Retina (tissue), 1 donor: Measurements from ENCODE around the gene AUP1.
A peak's percentile ranks its signal among the peaks of the same experiment; 100 is the strongest.

Experiments
- DNase-seq: peaks from one replicate; pipeline ENCODE4 v3.0.0-alpha.2; 2016

Gene AUP1

GRCh38 chr2:74556831-74557370 is 27.4 kb upstream of the AUP1 start:
- no peak for DNase-seq

GRCh38 chr2:74556159-74556558 is 26.7 kb upstream of the AUP1 start:
- DNase-seq = no peak

- no peak for DNase-seq
Observed at GRCh38 chr2:74555610-74556103, 26.2 kb upstream of the AUP1 start.

GRCh38 chr2:74554820-74555531 is 25.5 kb upstream of the AUP1 start:
- peak; percentile 84 for DNase-seq

DNA sequence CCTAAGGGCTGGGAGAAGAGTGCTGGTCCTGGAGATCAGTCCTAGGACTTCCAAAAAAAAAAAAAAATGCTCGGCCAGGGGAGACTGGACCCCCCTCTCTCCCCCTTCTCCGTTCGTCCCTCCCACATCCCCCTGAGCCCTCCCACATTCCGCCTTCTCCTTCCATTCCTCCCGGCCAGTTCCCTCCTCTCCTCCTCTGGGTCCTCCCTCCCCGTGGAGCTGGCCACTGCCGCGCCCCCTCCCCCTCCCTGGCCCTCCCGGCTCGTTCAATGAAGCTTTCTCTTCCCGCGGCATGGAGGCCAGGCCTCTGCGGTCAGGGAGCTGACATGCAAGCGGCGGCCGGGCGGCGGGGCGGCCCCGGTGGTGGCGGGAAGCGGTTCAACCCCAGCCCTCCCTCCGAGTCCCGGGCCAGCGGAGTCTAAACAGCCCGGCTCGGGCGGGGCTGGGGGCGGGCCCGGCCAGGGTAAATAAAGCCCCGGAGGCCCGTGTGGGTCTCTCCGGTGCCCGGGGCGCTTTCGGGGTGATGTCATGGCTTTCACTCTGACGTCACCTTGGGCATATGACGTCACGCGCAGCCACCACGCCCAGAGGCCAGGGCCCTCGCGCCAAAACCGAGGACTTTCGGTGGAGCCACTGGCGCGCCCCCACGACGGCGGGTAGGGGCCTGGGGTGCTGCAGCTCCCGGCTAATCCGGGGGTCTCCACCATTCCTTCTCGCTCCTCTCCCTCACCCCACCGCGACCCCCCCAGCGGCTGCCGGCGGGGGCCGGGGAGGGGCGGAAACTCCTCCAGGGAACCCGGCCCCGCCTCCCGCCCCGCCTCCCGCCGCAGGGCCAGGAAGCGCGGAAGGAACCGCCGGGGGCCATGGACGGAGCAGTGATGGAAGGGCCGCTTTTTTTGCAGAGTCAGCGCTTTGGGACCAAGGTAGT is 24.6 kb upstream of the AUP1 start, which contains the start of the genes DOK1 and LOXL3:
Gene DOK1 (plus strand): TSS at position 829 of the 928 bp plus-strand sequence. CDS start 35 bp downstream, at position 864.
Gene LOXL3 (minus strand): TSS at position 51 of the 928 bp plus-strand sequence. CDS start 1,308 bp downstream, outside the sequence.
- DNase-seq = peak; percentile 93

GRCh38 chr2:74552914-74553811 is 23.7 kb upstream of the AUP1 start:
- peak; percentile 84 for DNase-seq

- DNase-seq = peak; percentile 23
Observed at GRCh38 chr2:74551942-74552913, 22.7 kb upstream of the AUP1 start.

DNA sequence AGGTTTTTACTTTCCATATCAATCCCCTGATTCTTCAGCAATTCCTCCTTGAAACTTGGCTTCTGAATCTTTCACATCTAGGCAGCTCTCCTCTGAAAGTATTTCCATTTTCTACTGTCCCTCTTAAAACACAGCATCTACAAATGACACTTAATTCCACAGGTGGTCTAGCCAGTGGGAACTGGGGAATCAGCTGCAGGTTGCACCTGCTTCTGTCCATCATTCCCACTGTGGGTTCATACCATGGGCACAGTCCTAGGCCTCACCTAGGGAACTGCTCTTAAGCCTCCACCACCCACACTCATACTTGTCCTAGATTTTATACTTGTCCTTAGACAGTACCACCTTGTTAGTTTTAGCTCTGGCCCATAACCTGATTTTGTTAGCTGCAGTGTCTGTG is 22.0 kb upstream of the AUP1 start:
- DNase-seq = no peak

DNA sequence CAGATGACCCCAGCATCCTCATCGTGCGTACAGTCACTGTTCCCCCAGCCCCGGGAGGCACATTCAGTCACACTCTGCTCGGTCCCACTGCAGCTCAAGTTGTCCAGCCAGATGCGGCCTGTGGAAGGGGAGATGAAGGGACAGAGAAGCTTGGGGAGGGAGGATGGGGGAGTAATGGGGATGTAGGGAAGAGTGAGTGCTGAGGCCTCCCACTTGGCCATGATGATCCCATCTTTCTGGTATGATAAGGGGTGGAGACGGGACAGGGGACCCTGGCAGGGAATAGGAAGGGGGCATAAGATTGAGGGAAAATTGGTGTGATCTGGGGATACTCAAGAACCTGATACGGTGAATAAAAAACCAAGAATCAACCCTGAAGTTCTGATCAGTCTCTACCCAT is 20.7 kb upstream of the AUP1 start:
- no peak for DNase-seq

- peak; percentile 86 for DNase-seq
Observed at GRCh38 chr2:74548900-74549826, 19.7 kb upstream of the AUP1 start.

GRCh38 chr2:74548285-74548899 is 18.9 kb upstream of the AUP1 start:
- DNase-seq = peak; percentile 58

DNA sequence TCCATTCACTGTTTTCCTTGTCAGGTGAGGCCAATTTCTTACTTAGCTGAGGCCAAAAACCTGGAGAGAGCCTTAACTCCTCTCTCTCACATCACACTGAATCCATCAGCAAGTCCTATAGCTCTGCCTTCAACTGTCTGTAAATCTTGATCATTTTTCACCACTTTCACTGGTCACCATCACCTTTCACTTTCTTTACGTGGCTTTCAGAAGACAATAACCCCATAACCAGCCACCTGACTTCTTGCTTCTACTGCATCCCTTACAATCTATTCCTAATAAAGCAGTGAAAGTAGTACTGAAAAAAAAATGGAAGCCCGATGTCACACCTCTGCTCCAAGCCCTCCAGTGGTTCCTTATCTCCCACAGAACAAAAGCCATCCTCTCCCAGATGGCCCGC is 16.5 kb upstream of the AUP1 start:
- no peak for DNase-seq

- no peak for DNase-seq
Observed at GRCh38 chr2:74544634-74545033, 15.1 kb upstream of the AUP1 start.

DNA sequence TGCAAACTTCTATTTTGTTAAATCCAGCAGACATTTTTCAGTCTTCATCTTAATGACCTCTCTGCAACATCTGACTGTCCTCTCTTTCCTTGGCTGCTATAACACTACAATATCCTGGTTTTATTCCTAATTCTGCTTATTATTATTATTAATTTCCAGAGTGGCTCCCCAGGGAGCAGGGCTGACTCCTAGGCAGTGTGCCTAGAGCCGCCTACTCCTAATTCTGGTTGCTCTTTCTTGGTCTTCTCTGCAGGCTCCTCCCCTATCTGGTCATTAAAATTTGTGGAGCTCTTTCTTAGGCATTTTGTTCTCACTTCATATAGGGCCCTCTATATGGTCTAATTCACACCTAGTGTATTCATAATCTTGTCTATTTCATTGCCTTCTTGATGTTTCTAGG is 13.5 kb upstream of the AUP1 start:
- DNase-seq = no peak

- no peak for DNase-seq
Observed at GRCh38 chr2:74540291-74540690, 10.8 kb upstream of the AUP1 start.

GRCh38 chr2:74538881-74539339 is 9.4 kb upstream of the AUP1 start:
- DNase-seq = no peak

GRCh38 chr2:74537140-74537539 is 7.6 kb upstream of the AUP1 start:
- DNase-seq = no peak

- DNase-seq = no peak
Observed at GRCh38 chr2:74536166-74536950, 6.9 kb upstream of the AUP1 start.
